ENCODE data around the gene FLACC1.

DNA sequence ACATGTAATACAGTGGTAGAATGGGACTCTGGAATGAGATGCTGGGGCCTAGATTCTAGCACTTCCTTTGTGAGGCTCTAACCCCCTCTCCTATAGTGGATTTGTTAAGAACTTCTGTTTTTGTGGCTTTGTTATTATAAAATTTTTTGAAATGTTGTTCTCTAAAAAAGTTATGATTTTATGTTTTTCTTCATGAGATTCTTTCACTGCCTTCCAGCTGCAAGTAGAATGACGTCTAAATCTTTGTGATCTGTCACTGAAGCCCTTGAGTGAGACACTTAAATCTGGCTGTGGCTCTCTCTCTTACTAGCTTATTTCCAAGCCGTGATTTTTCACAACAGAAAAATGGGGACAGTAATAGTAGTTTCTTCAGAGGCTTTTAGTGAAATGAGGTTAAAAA lies 95.2 kb downstream of the FLACC1 start:
- TF ChIP-seq RAD21 (IDR thresholded peaks at IDR 0.05) = no peak
- TF ChIP-seq, protein P1, sequence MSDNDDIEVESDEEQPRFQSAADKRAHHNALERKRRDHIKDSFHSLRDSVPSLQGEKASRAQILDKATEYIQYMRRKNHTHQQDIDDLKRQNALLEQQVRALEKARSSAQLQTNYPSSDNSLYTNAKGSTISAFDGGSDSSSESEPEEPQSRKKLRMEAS (IDR thresholded peaks at IDR 0.05) = no peak
